Natural killer cell (primary cell): ENCODE results near the gene TOMM70. TPM values are rescaled to one million over a fixed set of nuclear protein-coding genes. Genes with fewer than 3 reads are reported as not detected.

Experiments
- ATAC-seq, 3 donors: fragments of 150-1000 bp in 2 of 3; fragments of 200-7000 bp in 1 of 3; cut with Tn5 transposase; 1 replicate in 1 of 3; 2 replicates in 2 of 3; pipeline ENCODE4 v1.10.0; 2021; ENCODE audit warnings: mild to moderate bottlenecking in 2 of 3, moderate library complexity in 2 of 3
- DNase-seq, 2 donors: peaks; one replicate each; pipeline versions ENCODE4 v3.0.0 to v3.0.0-alpha.2; 2013 to 2021; ENCODE audit warnings: mixed read lengths in 1 of 2
- H3K27ac ChIP-seq: one replicate; pipeline ENCODE4 v1.5.1; 2013; ENCODE audit warnings: mild to moderate bottlenecking, low read length
- H3K27me3 ChIP-seq: one replicate; pipeline ENCODE4 v1.6.1; 2013; ENCODE audit warnings: low read length; ENCODE audit not compliant: control insufficient read depth, insufficient read depth
- H3K36me3 ChIP-seq: one replicate; pipeline ENCODE4 v1.6.1; 2013; ENCODE audit warnings: low read length; ENCODE audit not compliant: control insufficient read depth, insufficient read depth
- H3K4me1 ChIP-seq: one replicate; pipeline ENCODE4 v1.6.1; 2013; ENCODE audit warnings: low read length; ENCODE audit not compliant: control insufficient read depth, insufficient read depth
- H3K4me3 ChIP-seq: one replicate; pipeline ENCODE4 v1.5.1; 2013; ENCODE audit warnings: low read length
- H3K9me3 ChIP-seq: one replicate; pipeline ENCODE4 v1.6.1; 2013; ENCODE audit warnings: low read length; ENCODE audit not compliant: control insufficient read depth, insufficient read depth
- H3K27ac Mint-ChIP-seq, 2 donors: one replicate each; pipeline ENCODE4 v1.8.0; 2022; ENCODE audit warnings: mild to moderate bottlenecking in 2 of 2, mixed read lengths in 2 of 2, moderate library complexity in 1 of 2
- H3K27me3 Mint-ChIP-seq, 2 donors: one replicate each; pipeline ENCODE4 v1.8.0; 2022; ENCODE audit warnings: low read depth in 2 of 2, mixed read lengths in 2 of 2
- H3K36me3 Mint-ChIP-seq: one replicate; pipeline ENCODE4 v1.8.0; 2022; ENCODE audit warnings: mixed read lengths
- H3K4me1 Mint-ChIP-seq, 2 donors: one replicate each; pipeline ENCODE4 v1.8.0; 2022; ENCODE audit warnings: mixed read lengths in 2 of 2
- H3K4me3 Mint-ChIP-seq: one replicate; pipeline ENCODE4 v1.8.0; 2022; ENCODE audit warnings: mild to moderate bottlenecking, moderate library complexity, mixed read lengths
- H3K9me3 Mint-ChIP-seq, 2 donors: one replicate each; pipeline ENCODE4 v1.8.0; 2022; ENCODE audit warnings: mixed read lengths in 2 of 2
- WGBS: methylation state at CpG from one replicate; pipeline ENCODE4 v1.1.7; 2013; ENCODE audit warnings: missing lambda C conversion rate; ENCODE audit not compliant: insufficient coverage; 5-methylcytosine and 5-hydroxymethylcytosine counted together
- intact Hi-C: fragments of 100-400 bp; cut with micrococcal nuclease; formaldehyde crosslinking; loops from one replicate; pipeline ENCODE4 v1.14.2; 2022
- total RNA-seq, 4 donors: library from RNA; stranded (reverse); fragments of 120-200 nt in 1 of 4; gene quantifications; one replicate each; pipeline versions ENCODE4 v1.2.3 to v1.2.4, GENCODE V29; 2013 to 2022
- TF ChIP-seq, protein P1 (sequence below): fragments of 200-600 bp; IDR thresholded peaks from one replicate; pipeline ENCODE4 v1.8.0; 2022; ENCODE audit warnings: antibody characterized with exemption

TOMM70 gene
- total RNA-seq, 3 donors from 2014 or later (not counting 1 experiment from before 2014, with no cell fraction given), result 19.1 to 26.6 (median 24.0) TPM

DNA sequence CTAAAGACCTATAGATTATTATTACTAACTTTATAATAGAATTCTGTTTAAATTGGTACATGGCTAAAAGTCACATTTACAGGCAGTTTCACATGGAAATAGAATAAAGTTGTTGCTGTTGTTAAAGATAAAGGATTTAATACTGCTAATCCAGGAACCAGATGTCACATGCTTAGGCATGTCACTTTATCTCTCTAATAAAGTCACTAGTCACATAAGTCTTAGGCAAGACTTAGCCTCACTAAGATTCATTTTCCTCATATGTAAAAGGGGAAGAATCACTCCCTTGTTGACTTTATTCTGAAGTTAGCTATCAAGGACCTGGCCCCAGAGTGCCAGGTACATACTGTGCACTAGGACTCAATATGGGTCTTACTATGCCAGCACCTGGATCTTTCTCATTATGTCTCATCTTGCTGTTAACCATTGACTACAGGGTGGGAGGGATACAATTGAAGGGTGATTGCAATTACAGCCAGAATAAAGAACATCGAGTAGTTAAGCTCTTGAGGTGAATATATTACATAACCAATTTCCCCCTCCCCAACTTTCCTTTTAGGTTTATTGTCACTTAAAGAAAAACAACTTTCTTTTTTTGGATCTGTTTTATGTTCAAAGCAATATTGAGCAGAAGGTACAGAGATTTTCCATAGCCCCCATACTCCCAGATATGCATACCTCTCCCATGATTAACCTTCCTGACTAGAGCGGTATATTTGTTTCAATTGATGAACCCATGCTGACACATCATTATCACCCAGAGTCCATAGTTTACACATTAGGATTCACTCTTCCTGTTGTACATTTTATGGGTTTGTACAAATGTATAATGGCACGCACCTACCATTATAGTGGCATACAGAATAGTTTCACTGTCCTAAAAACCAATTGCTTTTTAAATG is 37.1 kb upstream of the TOMM70 start:
- no peak overlapping the region for H3K4me3 Mint-ChIP-seq
- H3K36me3 Mint-ChIP-seq, result no peaks in the 10 kb centered on the region
- DNase-seq, result no peak
- Histone ChIP-seq H3K36me3 (no peaks in the 10 kb centered on the region), H3K4me3 (no peak overlapping the region), H3K9me3 (no peaks in the 10 kb centered on the region), H3K27ac (no peak overlapping the region), H3K4me1 (no peaks in the 10 kb centered on the region), H3K27me3 (no peaks in the 10 kb centered on the region)
- no peaks in the 10 kb centered on the region for H3K9me3 Mint-ChIP-seq
- 86% methylated on average over 1 of the region's 3 CpGs for WGBS
- no peak overlapping the region for H3K27ac Mint-ChIP-seq
- H3K27me3 Mint-ChIP-seq, result peaks cover 0 to 9% of the 10 kb centered on the region in 2 donors
- H3K4me1 Mint-ChIP-seq, result no peaks in the 10 kb centered on the region
- no peak for ATAC-seq
- intact Hi-C loops, result no loop called here
- TF ChIP-seq, protein P1, sequence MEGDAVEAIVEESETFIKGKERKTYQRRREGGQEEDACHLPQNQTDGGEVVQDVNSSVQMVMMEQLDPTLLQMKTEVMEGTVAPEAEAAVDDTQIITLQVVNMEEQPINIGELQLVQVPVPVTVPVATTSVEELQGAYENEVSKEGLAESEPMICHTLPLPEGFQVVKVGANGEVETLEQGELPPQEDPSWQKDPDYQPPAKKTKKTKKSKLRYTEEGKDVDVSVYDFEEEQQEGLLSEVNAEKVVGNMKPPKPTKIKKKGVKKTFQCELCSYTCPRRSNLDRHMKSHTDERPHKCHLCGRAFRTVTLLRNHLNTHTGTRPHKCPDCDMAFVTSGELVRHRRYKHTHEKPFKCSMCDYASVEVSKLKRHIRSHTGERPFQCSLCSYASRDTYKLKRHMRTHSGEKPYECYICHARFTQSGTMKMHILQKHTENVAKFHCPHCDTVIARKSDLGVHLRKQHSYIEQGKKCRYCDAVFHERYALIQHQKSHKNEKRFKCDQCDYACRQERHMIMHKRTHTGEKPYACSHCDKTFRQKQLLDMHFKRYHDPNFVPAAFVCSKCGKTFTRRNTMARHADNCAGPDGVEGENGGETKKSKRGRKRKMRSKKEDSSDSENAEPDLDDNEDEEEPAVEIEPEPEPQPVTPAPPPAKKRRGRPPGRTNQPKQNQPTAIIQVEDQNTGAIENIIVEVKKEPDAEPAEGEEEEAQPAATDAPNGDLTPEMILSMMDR, result no peak

DNA sequence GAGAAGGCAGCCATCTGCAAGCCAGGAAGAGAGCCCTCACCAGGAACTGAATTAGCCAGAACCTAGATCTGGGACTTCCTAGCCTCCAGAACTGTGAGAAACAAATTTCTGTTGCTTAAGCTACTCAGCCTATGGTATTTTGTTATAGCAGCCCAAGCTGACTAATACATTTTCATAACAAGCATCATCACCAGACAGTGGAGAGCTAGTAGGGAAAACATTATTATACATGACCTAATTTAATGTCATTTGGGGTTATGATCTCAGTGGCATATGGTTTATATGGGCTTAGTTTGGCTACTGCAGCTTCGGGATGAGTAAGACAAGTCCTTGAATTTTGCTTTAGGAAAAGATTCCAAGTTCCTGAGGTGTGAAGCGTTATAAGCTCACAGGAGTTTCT is 36.1 kb upstream of the TOMM70 start:
- Histone ChIP-seq H3K36me3 (no peaks in the 10 kb centered on the region), H3K4me3 (no peak overlapping the region), H3K9me3 (no peaks in the 10 kb centered on the region), H3K4me1 (no peaks in the 10 kb centered on the region), H3K27me3 (no peaks in the 10 kb centered on the region), H3K27ac (no peak overlapping the region)
- no peak for DNase-seq
- TF ChIP-seq, protein P1, result no peak
- Mint-ChIP-seq H3K27ac (no peak overlapping the region), H3K4me1 (no peaks in the 10 kb centered on the region), H3K36me3 (no peaks in the 10 kb centered on the region), H3K9me3 (no peaks in the 10 kb centered on the region), H3K27me3 (peaks cover 0 to 9% of the 10 kb centered on the region in 2 donors), H3K4me3 (no peak overlapping the region)
- WGBS, result 86% methylated on average over 2 of the region's 2 CpGs
- ATAC-seq, result no peak
- intact Hi-C loops, result no loop called here

DNA sequence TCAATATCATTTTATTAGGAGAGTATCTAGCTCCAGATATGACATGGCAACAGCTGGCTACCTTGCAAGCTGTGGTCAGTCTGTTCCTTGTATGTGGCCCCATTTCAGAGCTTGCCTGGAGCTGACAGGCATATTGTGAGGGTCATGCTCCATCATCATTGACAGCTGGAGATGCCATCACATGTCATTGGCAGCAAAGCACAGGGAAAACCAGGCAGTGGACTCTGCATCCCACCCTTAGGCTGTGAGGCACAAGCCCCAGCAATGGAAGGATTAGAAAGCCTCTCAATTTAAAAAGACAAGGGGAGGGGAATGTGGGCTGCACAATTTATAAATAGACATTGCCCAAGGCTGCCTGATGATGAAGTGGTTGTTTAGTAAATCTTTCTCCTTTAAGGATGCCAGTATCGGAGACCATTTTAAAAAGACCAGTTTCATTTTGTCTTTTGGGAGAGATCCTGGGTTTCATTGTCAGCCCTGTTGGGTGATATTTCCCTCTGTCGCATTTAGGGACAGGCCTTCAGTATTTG is 28.4 kb upstream of the TOMM70 start:
- intact Hi-C loops, result no loop called here
- TF ChIP-seq, protein P1, result no peak
- no peaks in the 10 kb centered on the region for H3K36me3 ChIP-seq
- Mint-ChIP-seq H3K27ac (no peak overlapping the region), H3K27me3 (peaks cover 3 to 9% of the 10 kb centered on the region in 2 donors), H3K4me1 (no peaks in the 10 kb centered on the region), H3K4me3 (no peak overlapping the region), H3K9me3 (no peaks in the 10 kb centered on the region), H3K36me3 (no peaks in the 10 kb centered on the region)
- ATAC-seq (no peak), DNase-seq (no peak)
- no peaks in the 10 kb centered on the region for H3K9me3 ChIP-seq
- WGBS, result 97% methylated on average over 2 of the region's 2 CpGs
- no peak overlapping the region for H3K4me3 ChIP-seq
- H3K4me1 ChIP-seq, result no peaks in the 10 kb centered on the region
- H3K27me3 ChIP-seq, result peaks cover 3% of the 10 kb centered on the region
- no peak overlapping the region for H3K27ac ChIP-seq
